Fibroblast of skin of scalp (primary cell): Measurements from ENCODE around the gene PACS1. TPM values are rescaled to one million over a fixed set of nuclear protein-coding genes. Genes with fewer than 3 reads are reported as not detected.
A peak's percentile ranks its signal among the peaks of the same experiment; 100 is the strongest.
"Not testable (repeated sequence)": the region's sequence is repeated elsewhere in the genome, so short reads cannot be mapped to it uniquely, and the experiment has no call there.

Experiments
- DNase-seq: peaks from one replicate; pipeline ENCODE4 v3.0.0-alpha.2; 2013
- polyA plus RNA-seq, 2 experiments: library from polyadenylated mRNA; unstranded; fragments of 120-200 nt; gene quantifications; one replicate each; pipeline ENCODE4 v1.2.1, GENCODE V29; 2013; ENCODE audit not compliant: insufficient read length in 2 of 2

The PACS1 gene
- 65.2 TPM for polyA plus RNA-seq (2013, experiment 1 of 2; ENCODE audit: insufficient read length)
- polyA plus RNA-seq (2013, experiment 2 of 2; ENCODE audit: insufficient read length): 65.9 TPM

- peak; percentile 89 for DNase-seq
These were observed at the start of gene PACS1 for GRCh38 chr11:66069715-66070603. Gene PACS1 (plus strand): TSS chr11:66070272. CDS start chr11:66070487, 215 bp downstream.

- DNase-seq: peak; percentile 73
These were observed 49.3 kb upstream of the PACS1 start for GRCh38 chr11:66020618-66021357.

GRCh38 chr11:66022401-66023185 is 47.5 kb upstream of the PACS1 start:
- peak; percentile 63 for DNase-seq

GRCh38 chr11:66023186-66023440 is 47.0 kb upstream of the PACS1 start:
- DNase-seq: not testable (repeated sequence)

GRCh38 chr11:66026017-66026529 is 44.0 kb upstream of the PACS1 start, which contains the start of gene CATSPER1:
Gene CATSPER1 (minus strand): TSS chr11:66026479. CDS start chr11:66026379, 100 bp downstream.
- no peak for DNase-seq

GRCh38 chr11:66032957-66033735 is 36.9 kb upstream of the PACS1 start:
- DNase-seq: no peak

GRCh38 chr11:66035653-66036333 is 34.3 kb upstream of the PACS1 start:
- DNase-seq: no peak

GRCh38 chr11:66036334-66036710 is 33.8 kb upstream of the PACS1 start:
- DNase-seq: no peak

GRCh38 chr11:66037327-66037726 is 32.7 kb upstream of the PACS1 start:
- no peak for DNase-seq

- DNase-seq: no peak
These were observed 30.3 kb upstream of the PACS1 start for GRCh38 chr11:66039765-66040164.

GRCh38 chr11:66042227-66042995 is 27.7 kb upstream of the PACS1 start:
- no peak for DNase-seq

GRCh38 chr11:66042996-66043906 is 26.8 kb upstream of the PACS1 start:
- DNase-seq: no peak

GRCh38 chr11:66044757-66045156 is 25.3 kb upstream of the PACS1 start:
- no peak for DNase-seq

- peak; percentile 78 for DNase-seq
These were observed 24.9 kb upstream of the PACS1 start for GRCh38 chr11:66045177-66045639.

GRCh38 chr11:66046901-66047300 is 23.2 kb upstream of the PACS1 start:
- DNase-seq: no peak

- no peak for DNase-seq
These were observed 22.3 kb upstream of the PACS1 start for GRCh38 chr11:66047541-66048365.

GRCh38 chr11:66048547-66049323 is 21.3 kb upstream of the PACS1 start, which contains the start of gene GAL3ST3:
Gene GAL3ST3 (minus strand): TSS chr11:66049161. CDS start chr11:66045415, 3,746 bp downstream.
- DNase-seq: no peak
